GM18858 (cell line): Measurements from ENCODE around the gene PTCRA.
"Not testable (repeated sequence)": the region's sequence is repeated elsewhere in the genome, so short reads cannot be mapped to it uniquely, and the experiment has no call there.

Experiments used
- ATAC-seq: cut with Tn5 transposase; IDR thresholded peaks from one replicate; pipeline ENCODE4 v1.9.1; 2021; ENCODE audit not compliant: unreplicated experiment

The PTCRA gene

GRCh38 chr6:42902429-42903263 is 13.2 kb upstream of the PTCRA start:
- ATAC-seq: not testable (repeated sequence)

- no peak for ATAC-seq
These were observed 11.4 kb upstream of the PTCRA start for GRCh38 chr6:42904467-42904866.

- ATAC-seq: no peak
These were observed 8.5 kb upstream of the PTCRA start for GRCh38 chr6:42907336-42907735.

- ATAC-seq: no peak
These were observed 6.0 kb upstream of the PTCRA start for GRCh38 chr6:42909835-42910234.

GRCh38 chr6:42911171-42912021 is 4.5 kb upstream of the PTCRA start:
- ATAC-seq: no peak

- ATAC-seq: no peak
These were observed 1.3 kb upstream of the PTCRA start for GRCh38 chr6:42914546-42914945.

- no peak for ATAC-seq
These were observed 435 bp downstream of the PTCRA start for GRCh38 chr6:42916288-42916687.

GRCh38 chr6:42921801-42922200 is 5.9 kb downstream of the PTCRA start:
- no peak for ATAC-seq

GRCh38 chr6:42923666-42924065 is 7.8 kb downstream of the PTCRA start:
- no peak for ATAC-seq

GRCh38 chr6:42925248-42925857 is 9.5 kb downstream of the PTCRA start:
- no peak for ATAC-seq

GRCh38 chr6:42928986-42929820 is 13.3 kb downstream of the PTCRA start, which contains the start of gene CNPY3:
CNPY3 (plus strand) TSS chr6:42929480; CDS start chr6:42929571, 91 bp downstream.
- ATAC-seq: peak; percentile 42

GRCh38 chr6:42929821-42930360 is 14.0 kb downstream of the PTCRA start:
- ATAC-seq: peak; percentile 49

- ATAC-seq: no peak
These were observed 16.6 kb downstream of the PTCRA start for GRCh38 chr6:42932412-42932811.

- no peak for ATAC-seq
These were observed 17.4 kb downstream of the PTCRA start for GRCh38 chr6:42933205-42933604.

- no peak for ATAC-seq
These were observed 19.5 kb downstream of the PTCRA start for GRCh38 chr6:42935322-42935721.

- no peak for ATAC-seq
These were observed 20.5 kb downstream of the PTCRA start for GRCh38 chr6:42936398-42936797.

- no peak for ATAC-seq
These were observed 21.9 kb downstream of the PTCRA start for GRCh38 chr6:42937548-42938427.

- no peak for ATAC-seq
These were observed 22.6 kb downstream of the PTCRA start for GRCh38 chr6:42938428-42938796.
